Adipose tissue (tissue), 3 donors: ENCODE measurements around the gene CDC73. TPM values are rescaled to one million over a fixed set of nuclear protein-coding genes. Genes with fewer than 3 reads are reported as not detected.

Experiments
- polyA plus RNA-seq, 3 donors: library from polyadenylated mRNA; stranded (reverse); fragments of 200-250 nt; gene quantifications; one replicate each; pipeline ENCODE4 v1.2.3, GENCODE V29; 2013
- donor health status: healthy with polysubstance abuse.
- donor health status: Bipolar disorder and iron deficiency.
- donor health status: healthy.

CDC73 gene
- polyA plus RNA-seq, 3 donors: 7.6 to 17.9 (median 12.9) TPM

Other genes with a start within 250 kb of the CDC73 start
- gene UCHL5, start 62.7 kb upstream of the CDC73 start, polyA plus RNA-seq: 10 to 100 TPM; 14.4 to 16.0 (median 15.0) TPM
- gene RO60, start 62.4 kb upstream of the CDC73 start, polyA plus RNA-seq: 10 to 100 TPM in 2 of 3 donors, 1 to 10 TPM in 1; 4.6 to 12.5 (median 11.8) TPM
- 10 to 100 TPM in 2 of 3 donors, 1 to 10 TPM in 1; 9.0 to 16.8 (median 15.9) TPM for gene GLRX2, start 16.6 kb upstream of the CDC73 start, polyA plus RNA-seq
- under 1 TPM; 0.13 to 0.79 (median 0.13) TPM for gene B3GALT2, start 64.6 kb downstream of the CDC73 start, polyA plus RNA-seq